ENCODE data around the gene EFCAB8. TPM values are rescaled to one million over a fixed set of nuclear protein-coding genes. Genes with fewer than 3 reads are reported as not detected.

The EFCAB8 gene
- total and polyA plus RNA-seq, 8 donors = 0.18 to 0.45 TPM; not detected in 6

GRCh38 chr20:32879538-32879937 lies 20.8 kb downstream of the EFCAB8 start:
- Histone ChIP-seq H3K27me3 (no peaks in the 10 kb centered on the region), H3K4me1 (no peaks in the 10 kb centered on the region), H3K4me3 (no peak overlapping the region), H3K27ac (peak overlapping the region in 1 of 5 donors; percentile 29), H3K36me3 (no peaks in the 10 kb centered on the region), H3K9me3 (no peaks in the 10 kb centered on the region)
- no peak for TF ChIP-seq CTCF (IDR thresholded peaks at IDR 0.05)
- WGBS, 5 donors = 89 to 94% (median 92%) methylated on average over 9 of the region's 9 CpGs
- intact Hi-C loops (cut with DNase I; ENCODE audit: low total_unique reads) = no loop called here
- no peak for DNase-seq

- no peak overlapping the region for H3K4me3 ChIP-seq
- DNase-seq = no peak
- H3K27ac ChIP-seq = no peak overlapping the region
- H3K27me3 ChIP-seq = no peaks in the 10 kb centered on the region
- WGBS, 5 donors = 75 to 89% (median 85%) methylated on average over 2 of the region's 2 CpGs
- no peaks in the 10 kb centered on the region for H3K9me3 ChIP-seq
- TF ChIP-seq EP300 (IDR thresholded peaks at IDR 0.05) (no peak), CTCF (IDR thresholded peaks at IDR 0.05) (no peak), POLR2AphosphoS5 (IDR thresholded peaks at IDR 0.05) (no peak), POLR2A (IDR thresholded peaks at IDR 0.05) (no peak)
- intact Hi-C loops (cut with DNase I; ENCODE audit: low total_unique reads) = no loop called here
- H3K4me1 ChIP-seq = no peaks in the 10 kb centered on the region
- no peaks in the 10 kb centered on the region for H3K36me3 ChIP-seq
Measured at GRCh38 chr20:32880635-32881034, 21.9 kb downstream of the EFCAB8 start.

GRCh38 chr20:32883081-32883480 lies 24.4 kb downstream of the EFCAB8 start:
- DNase-seq = no peak
- Histone ChIP-seq H3K36me3 (no peaks in the 10 kb centered on the region), H3K27me3 (no peaks in the 10 kb centered on the region), H3K4me3 (no peak overlapping the region), H3K27ac (no peak overlapping the region), H3K9me3 (no peaks in the 10 kb centered on the region), H3K4me1 (no peaks in the 10 kb centered on the region)
- WGBS, 5 donors = 77 to 86% (median 80%) methylated on average over 5 of the region's 5 CpGs
- TF ChIP-seq POLR2AphosphoS5 (IDR thresholded peaks at IDR 0.05) (no peak), EP300 (IDR thresholded peaks at IDR 0.05) (no peak), POLR2A (IDR thresholded peaks at IDR 0.05) (no peak), CTCF (IDR thresholded peaks at IDR 0.05) (no peak)
- intact Hi-C loops (cut with DNase I; ENCODE audit: low total_unique reads) = no loop called here

- Histone ChIP-seq H3K36me3 (no peaks in the 10 kb centered on the region), H3K9me3 (no peaks in the 10 kb centered on the region), H3K4me1 (no peaks in the 10 kb centered on the region), H3K27ac (no peak overlapping the region), H3K27me3 (no peaks in the 10 kb centered on the region), H3K4me3 (no peak overlapping the region)
- TF ChIP-seq CTCF (IDR thresholded peaks at IDR 0.05) (no peak), EP300 (IDR thresholded peaks at IDR 0.05) (no peak)
- no peak for DNase-seq
- intact Hi-C loops (cut with DNase I; ENCODE audit: low total_unique reads) = no loop called here
- 91 to 93% (median 92%) methylated on average over 20 of the region's 20 CpGs for WGBS, 5 donors
Measured at GRCh38 chr20:32885185-32885584, 26.5 kb downstream of the EFCAB8 start.

- H3K27ac ChIP-seq = no peak overlapping the region
- DNase-seq = no peak
- TF ChIP-seq EP300 (IDR thresholded peaks at IDR 0.05) = no peak
- no peak for TF ChIP-seq CTCF (IDR thresholded peaks at IDR 0.05)
Measured at GRCh38 chr20:32885952-32886351, 27.2 kb downstream of the EFCAB8 start.

More at GRCh38 chr20:32885952-32886351, 27.2 kb downstream of the EFCAB8 start:
- no peaks in the 10 kb centered on the region for H3K36me3 ChIP-seq
- WGBS, 5 donors = 76 to 97% (median 86%) methylated on average over 4 of the region's 4 CpGs
- intact Hi-C loops (cut with DNase I; ENCODE audit: low total_unique reads) = no loop called here
- no peaks in the 10 kb centered on the region for H3K4me1 ChIP-seq
- H3K27me3 ChIP-seq = no peaks in the 10 kb centered on the region
- H3K9me3 ChIP-seq = no peaks in the 10 kb centered on the region
- no peak overlapping the region for H3K4me3 ChIP-seq

Data from stomach (tissue), 9 donors.